Sigmoid colon (tissue), 4 donors: ENCODE data around the gene MSX1.
"Not testable (repeated sequence)": the region's sequence is repeated elsewhere in the genome, so short reads cannot be mapped to it uniquely, and the experiment has no call there.

Experiments used
- CTCF ChIP-seq, 4 experiments: fragments of 450-650 bp in 3 of 4; fragments of 200-600 bp in 1 of 4; IDR thresholded peaks; one replicate each; pipeline ENCODE4 v1.5.1; 2016 to 2019; ENCODE audit warnings: antibody characterized with exemption in 4 of 4, mild to moderate bottlenecking in 3 of 4, moderate library complexity in 2 of 4
- EP300 ChIP-seq, 4 donors: sonication (generic); formaldehyde crosslinking; IDR thresholded peaks; one replicate each; pipeline ENCODE4 v1.6.1; 2017; ENCODE audit warnings: antibody characterized with exemption in 4 of 4

GRCh38 chr4:4822286-4822685, 37.2 kb upstream of the MSX1 start:
- TF ChIP-seq EP300, CTCF (IDR thresholded peaks at IDR 0.05): not testable (repeated sequence)
